OCI-LY7 (cell line): ENCODE measurements around the gene WIPF1.

ENCODE experiments used
- EZH2phosphoT487 ChIP-seq: fragments of 200-600 bp; sonication (generic); IDR thresholded peaks from 2 replicates; pipeline ENCODE4 v1.6.1; 2018; ENCODE audit warnings: low read depth, borderline replicate concordance, mild to moderate bottlenecking, mixed run types, antibody characterized with exemption, low read length, moderate library complexity, mixed read lengths
- TF ChIP-seq, protein P1 (sequence below): fragments of 200-600 bp; sonication (generic); conservative IDR thresholded peaks from 2 replicates; pipeline ENCODE4 v1.5.1; 2014; ENCODE audit warnings: mild to moderate bottlenecking, antibody characterized with exemption, low read length, moderate library complexity, mixed read lengths

DNA sequence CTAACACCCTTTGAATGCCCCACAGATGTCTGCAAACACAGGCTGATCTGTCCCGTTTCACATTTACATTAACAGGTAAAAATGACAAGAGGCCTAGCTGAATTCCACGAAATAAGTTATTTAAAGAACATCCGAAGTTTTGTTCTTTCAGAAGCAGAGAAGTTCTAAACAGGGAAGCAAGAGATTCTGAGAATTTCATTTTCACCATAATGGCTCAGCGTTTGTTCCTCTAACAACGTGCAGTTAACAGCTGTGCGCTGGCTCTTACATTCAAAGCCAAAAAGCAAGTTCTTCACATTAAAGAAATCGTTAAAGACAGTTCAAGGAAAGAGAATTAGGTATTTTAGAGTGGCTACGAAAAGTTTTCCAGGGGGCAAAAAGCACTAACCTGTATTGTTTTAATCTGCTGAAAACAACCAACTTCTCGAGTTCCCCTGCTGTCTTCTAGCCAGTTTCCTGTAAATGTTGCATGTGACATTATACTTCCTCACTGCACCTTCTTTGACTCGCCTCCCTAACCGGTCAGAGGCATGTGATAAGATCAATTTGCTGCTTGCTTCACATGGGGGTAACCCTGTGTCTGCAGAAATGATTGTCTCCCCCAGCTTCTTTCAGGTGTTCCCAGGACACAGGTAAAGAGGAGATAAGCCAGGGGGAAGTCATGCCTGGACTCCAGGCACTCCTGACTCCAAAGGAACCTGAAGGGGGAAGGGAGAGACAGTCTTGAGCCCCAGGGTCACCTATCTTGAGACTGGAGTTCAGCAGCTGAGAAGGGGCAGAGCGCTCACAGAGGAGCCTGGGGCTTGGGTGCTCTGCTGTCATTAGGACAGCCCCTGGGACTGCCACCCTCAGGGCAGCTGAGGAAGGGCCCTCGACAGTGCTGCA is 36.8 kb upstream of the WIPF1 start:
- TF ChIP-seq, protein P1, sequence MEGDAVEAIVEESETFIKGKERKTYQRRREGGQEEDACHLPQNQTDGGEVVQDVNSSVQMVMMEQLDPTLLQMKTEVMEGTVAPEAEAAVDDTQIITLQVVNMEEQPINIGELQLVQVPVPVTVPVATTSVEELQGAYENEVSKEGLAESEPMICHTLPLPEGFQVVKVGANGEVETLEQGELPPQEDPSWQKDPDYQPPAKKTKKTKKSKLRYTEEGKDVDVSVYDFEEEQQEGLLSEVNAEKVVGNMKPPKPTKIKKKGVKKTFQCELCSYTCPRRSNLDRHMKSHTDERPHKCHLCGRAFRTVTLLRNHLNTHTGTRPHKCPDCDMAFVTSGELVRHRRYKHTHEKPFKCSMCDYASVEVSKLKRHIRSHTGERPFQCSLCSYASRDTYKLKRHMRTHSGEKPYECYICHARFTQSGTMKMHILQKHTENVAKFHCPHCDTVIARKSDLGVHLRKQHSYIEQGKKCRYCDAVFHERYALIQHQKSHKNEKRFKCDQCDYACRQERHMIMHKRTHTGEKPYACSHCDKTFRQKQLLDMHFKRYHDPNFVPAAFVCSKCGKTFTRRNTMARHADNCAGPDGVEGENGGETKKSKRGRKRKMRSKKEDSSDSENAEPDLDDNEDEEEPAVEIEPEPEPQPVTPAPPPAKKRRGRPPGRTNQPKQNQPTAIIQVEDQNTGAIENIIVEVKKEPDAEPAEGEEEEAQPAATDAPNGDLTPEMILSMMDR, result peak; percentile 64; the same call in 1 of the 2 replicates
- TF ChIP-seq EZH2phosphoT487, result no peak
